ENCODE results near the gene RAB38. TPM values are rescaled to one million over a fixed set of nuclear protein-coding genes. Genes with fewer than 3 reads are reported as not detected.

RAB38 gene
- total RNA-seq: 10 to 100 TPM in 1 of 3 donors, 1 to 10 TPM in 2; 4.0 to 10.9 (median 5.4) TPM
- total RNA-seq (2013): 9.5 TPM

DNA sequence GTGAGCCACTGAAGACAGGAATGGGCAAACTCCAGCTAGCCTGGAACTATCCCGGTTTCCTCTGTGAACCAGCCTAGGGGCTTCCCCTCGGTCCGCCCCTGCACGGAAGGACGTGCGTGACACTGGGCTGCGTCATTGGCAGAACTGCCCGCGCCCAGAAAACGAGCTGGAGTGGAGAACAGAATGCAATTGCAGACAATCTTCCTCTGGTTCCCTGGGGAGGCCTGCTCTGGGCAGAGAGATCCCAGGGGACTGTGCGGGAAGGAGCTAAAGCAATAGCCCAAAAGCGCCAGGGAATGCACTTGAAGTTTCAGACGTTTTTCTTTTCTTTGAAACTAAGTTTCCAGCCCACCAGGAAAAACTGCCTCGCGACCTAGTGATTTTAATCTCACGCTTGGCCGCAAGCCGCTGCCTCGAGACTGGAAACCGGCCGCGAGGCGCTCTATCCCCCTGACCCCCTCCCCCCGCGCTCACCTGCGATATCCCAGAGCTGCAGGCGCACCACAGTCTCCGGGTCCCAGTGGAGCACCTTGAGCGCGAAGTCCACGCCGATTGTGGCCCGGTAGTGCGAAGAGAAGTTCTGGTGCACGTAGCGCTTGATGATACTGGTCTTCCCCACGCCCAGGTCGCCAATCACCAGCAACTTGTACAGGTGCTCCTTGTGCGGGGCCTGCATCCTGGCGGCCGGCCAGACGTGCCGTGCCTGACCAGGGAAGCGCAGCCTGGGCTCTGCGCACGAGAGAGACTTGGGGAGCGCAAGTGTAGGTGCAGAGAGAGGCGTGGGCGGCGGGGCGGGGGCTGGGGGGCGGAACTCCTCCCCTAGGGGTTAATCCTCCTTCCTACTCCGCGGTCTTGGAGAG lies at the start of gene RAB38:
Gene RAB38, minus strand, starts transcription at position 735 of the 860 bp plus-strand sequence. Its CDS starts 59 bp downstream, at position 676.
- WGBS (ENCODE audit: insufficient coverage): 3% methylated on average over 49 of the region's 54 CpGs
- peak within 1 kb of the TSS; percentile 62 to 74 for H3K27ac Mint-ChIP-seq
- Histone ChIP-seq H3K9me3 (ENCODE audit: control insufficient read depth, insufficient read depth, low read length) (no peaks in the 10 kb centered on the region), H3K27me3 (ENCODE audit: control insufficient read depth, insufficient read depth, low read length) (no peaks in the 10 kb centered on the region), H3K4me3 (ENCODE audit: low read length) (peak within 1 kb of the TSS; percentile 48), H3K36me3 (ENCODE audit: control insufficient read depth, insufficient read depth, low read length) (no peaks in the 10 kb centered on the region), H3K27ac (ENCODE audit: low read length) (peak within 1 kb of the TSS; percentile 56), H3K4me1 (ENCODE audit: control insufficient read depth, insufficient read depth, low read length) (peaks cover 23% of the 10 kb centered on the region)
- H3K4me1 Mint-ChIP-seq: peaks cover 40 to 41% of the 10 kb centered on the region in 2 donors
- no peak for TF ChIP-seq CTCF (IDR thresholded peaks at IDR 0.05)
- peak within 1 kb of the TSS; percentile 82 for H3K4me3 Mint-ChIP-seq
- DNase-seq (peak; percentile 38 to 58), ATAC-seq (peak; percentile 71 to 82 (median 77))
- H3K9me3 Mint-ChIP-seq: no peaks in the 10 kb centered on the region
- H3K36me3 Mint-ChIP-seq: no peaks in the 10 kb centered on the region
- no peaks in the 10 kb centered on the region for H3K27me3 Mint-ChIP-seq (ENCODE audit: low read depth in 2 of 2)
- intact Hi-C loops (cut with micrococcal nuclease): no loop called here

- H3K27me3 Mint-ChIP-seq (ENCODE audit: low read depth in 2 of 2): no peaks in the 10 kb centered on the region
- TF ChIP-seq CTCF (IDR thresholded peaks at IDR 0.05): no peak
- Histone ChIP-seq H3K36me3 (ENCODE audit: control insufficient read depth, insufficient read depth, low read length) (no peaks in the 10 kb centered on the region), H3K27me3 (ENCODE audit: control insufficient read depth, insufficient read depth, low read length) (no peaks in the 10 kb centered on the region), H3K4me3 (ENCODE audit: low read length) (no peak overlapping the region), H3K27ac (ENCODE audit: low read length) (no peak overlapping the region), H3K9me3 (ENCODE audit: control insufficient read depth, insufficient read depth, low read length) (no peaks in the 10 kb centered on the region), H3K4me1 (ENCODE audit: control insufficient read depth, insufficient read depth, low read length) (no peaks in the 10 kb centered on the region)
- intact Hi-C loops (cut with micrococcal nuclease): no loop called here
- H3K9me3 Mint-ChIP-seq: peaks cover 0 to 6% of the 10 kb centered on the region in 2 donors
- no peak overlapping the region for H3K27ac Mint-ChIP-seq
- H3K4me1 Mint-ChIP-seq: peaks cover 4 to 11% of the 10 kb centered on the region in 2 donors
- H3K4me3 Mint-ChIP-seq: no peak overlapping the region
- no peak for DNase-seq
- peaks cover 16% of the 10 kb centered on the region for H3K36me3 Mint-ChIP-seq
- ATAC-seq: no peak
Measured at GRCh38 chr11:88213406-88213805, 38.2 kb upstream of the RAB38 start.

DNA sequence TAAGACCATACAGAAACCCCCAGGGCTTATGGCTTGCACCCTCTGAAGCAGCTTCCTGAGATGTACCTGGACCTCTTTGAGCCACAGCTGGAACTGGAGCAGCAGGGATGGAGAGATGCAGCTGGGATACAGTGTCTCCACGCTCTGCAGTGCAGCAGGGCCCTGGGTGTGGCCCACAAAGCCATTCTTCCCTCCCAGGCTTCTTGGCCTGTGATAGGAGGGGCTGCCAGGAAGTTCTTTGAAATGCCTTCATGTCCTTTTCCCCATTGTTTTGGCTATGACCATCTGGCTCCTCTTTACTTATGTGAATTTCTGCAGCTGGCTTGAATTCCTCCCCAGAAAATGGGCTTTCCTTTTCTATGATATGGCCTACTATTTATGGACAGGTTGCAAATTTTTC lies 37.1 kb upstream of the RAB38 start:
- Mint-ChIP-seq H3K9me3 (peaks cover 0 to 6% of the 10 kb centered on the region in 2 donors), H3K4me3 (no peak overlapping the region), H3K27me3 (ENCODE audit: low read depth in 2 of 2) (no peaks in the 10 kb centered on the region), H3K27ac (no peak overlapping the region), H3K36me3 (peaks cover 16% of the 10 kb centered on the region), H3K4me1 (peaks cover 4 to 11% of the 10 kb centered on the region in 2 donors)
- Histone ChIP-seq H3K4me3 (ENCODE audit: low read length) (no peak overlapping the region), H3K9me3 (ENCODE audit: control insufficient read depth, insufficient read depth, low read length) (no peaks in the 10 kb centered on the region), H3K36me3 (ENCODE audit: control insufficient read depth, insufficient read depth, low read length) (no peaks in the 10 kb centered on the region), H3K27ac (ENCODE audit: low read length) (no peak overlapping the region), H3K27me3 (ENCODE audit: control insufficient read depth, insufficient read depth, low read length) (no peaks in the 10 kb centered on the region), H3K4me1 (ENCODE audit: control insufficient read depth, insufficient read depth, low read length) (no peaks in the 10 kb centered on the region)
- no peak for ATAC-seq
- DNase-seq: no peak
- intact Hi-C loops (cut with micrococcal nuclease): no loop called here
- no CpG with 5 or more reads among the region's 1 CpG for WGBS (ENCODE audit: insufficient coverage)
- TF ChIP-seq CTCF (IDR thresholded peaks at IDR 0.05): no peak
